GM23248 (cell line): ENCODE measurements around the gene HSBP1. TPM values are rescaled to one million over a fixed set of nuclear protein-coding genes. Genes with fewer than 3 reads are reported as not detected.

Source experiments
- DNase-seq: peaks from one replicate; pipeline ENCODE4 v3.0.0-alpha.2; 2015
- H2AFZ ChIP-seq: fragments of 200-600 bp; sonication (generic); 2 replicates; pipeline ENCODE4 v1.6.1; 2016; ENCODE audit warnings: antibody characterized with exemption
- H3F3A ChIP-seq: fragments of 200-600 bp; sonication (generic); 2 replicates; pipeline ENCODE4 v1.6.1; 2016; ENCODE audit warnings: mild to moderate bottlenecking, antibody characterized with exemption, mixed run types; ENCODE audit not compliant: insufficient read depth
- H3K27ac ChIP-seq: fragments of 200-600 bp; sonication (generic); 2 replicates; pipeline ENCODE4 v1.5.1; 2016; ENCODE audit warnings: mild to moderate bottlenecking
- H3K27me3 ChIP-seq: fragments of 200-600 bp; sonication (generic); replicated peaks from 2 replicates; pipeline ENCODE4 v1.6.1; 2016; ENCODE audit warnings: mild to moderate bottlenecking; ENCODE audit not compliant: insufficient read depth
- H3K36me3 ChIP-seq: fragments of 200-600 bp; sonication (generic); 2 replicates; pipeline ENCODE4 v1.6.1; 2016; ENCODE audit warnings: low read depth, mild to moderate bottlenecking
- H3K4me1 ChIP-seq: fragments of 200-600 bp; sonication (generic); 2 replicates; pipeline ENCODE4 v1.6.1; 2016; ENCODE audit warnings: mild to moderate bottlenecking; ENCODE audit not compliant: insufficient read depth
- H3K4me2 ChIP-seq: fragments of 200-600 bp; sonication (generic); one replicate; pipeline ENCODE4 v1.6.1; 2016; ENCODE audit warnings: mild to moderate bottlenecking; ENCODE audit not compliant: unreplicated experiment
- H3K4me3 ChIP-seq: fragments of 200-600 bp; sonication (generic); 2 replicates; pipeline ENCODE4 v1.5.1; 2016; ENCODE audit warnings: mild to moderate bottlenecking
- H3K79me2 ChIP-seq: fragments of 200-600 bp; sonication (generic); 2 replicates; pipeline ENCODE4 v1.6.1; 2016; ENCODE audit warnings: mild to moderate bottlenecking; ENCODE audit not compliant: insufficient read depth
- H3K9ac ChIP-seq: fragments of 200-600 bp; sonication (generic); 2 replicates; pipeline ENCODE4 v1.6.1; 2016; ENCODE audit warnings: mild to moderate bottlenecking
- H3K9me2 ChIP-seq: fragments of 200-600 bp; sonication (generic); 2 replicates; pipeline ENCODE4 v1.6.1; 2016; ENCODE audit warnings: mixed run types, mild to moderate bottlenecking, moderate library complexity; ENCODE audit not compliant: insufficient read depth
- H3K9me3 ChIP-seq: fragments of 200-600 bp; sonication (generic); one replicate; pipeline ENCODE4 v1.6.1; 2017; ENCODE audit warnings: low read depth
- H4K20me1 ChIP-seq: fragments of 200-600 bp; sonication (generic); 2 replicates; pipeline ENCODE4 v1.6.0; 2016; ENCODE audit not compliant: insufficient read depth
- EZH2 ChIP-seq: fragments of 200-600 bp; sonication (generic); IDR thresholded peaks from 2 replicates; pipeline ENCODE4 v1.6.1; 2018; ENCODE audit warnings: antibody characterized with exemption, mild to moderate bottlenecking; ENCODE audit not compliant: insufficient read depth, poor library complexity, severe bottlenecking
- EZH2phosphoT487 ChIP-seq: fragments of 200-600 bp; sonication (generic); IDR thresholded peaks from 2 replicates; pipeline ENCODE4 v1.6.1; 2018; ENCODE audit warnings: antibody characterized with exemption, moderate library complexity, mild to moderate bottlenecking, low read depth; ENCODE audit not compliant: insufficient read depth
- WGBS, 2 experiments: methylation state at CpG; one replicate each; pipeline ENCODE4 v1.1.6; 2015 to 2017; ENCODE audit warnings: low lambda C conversion rate in 2 of 2, low coverage in 1 of 2; ENCODE audit errors: missing lambda C conversion rate in 2 of 2; 5-methylcytosine and 5-hydroxymethylcytosine counted together
- in situ Hi-C: fragments of 300-500 bp; cut with MboI; formaldehyde crosslinking; loops from 2 replicates; pipeline ENCODE4 v1.15.0; 2020
- polyA plus RNA-seq: library from polyadenylated mRNA; unstranded; fragments of >200 nt; fragmentation: Nextera tagmentation; extraction: Ambion mirVana; gene quantifications from 2 replicates; pipeline ENCODE4 v1.2.1, GENCODE V29; 2016
- total RNA-seq: library from RNA; depleted of rRNA; stranded (reverse); fragments of >200 nt; shearing (Covaris generic); gene quantifications from 2 replicates; pipeline ENCODE4 v1.2.3, GENCODE V29; 2014

Gene HSBP1
- total and polyA plus RNA-seq, 2 experiments from 2014 or later = 32.2 to 405 TPM

DNA sequence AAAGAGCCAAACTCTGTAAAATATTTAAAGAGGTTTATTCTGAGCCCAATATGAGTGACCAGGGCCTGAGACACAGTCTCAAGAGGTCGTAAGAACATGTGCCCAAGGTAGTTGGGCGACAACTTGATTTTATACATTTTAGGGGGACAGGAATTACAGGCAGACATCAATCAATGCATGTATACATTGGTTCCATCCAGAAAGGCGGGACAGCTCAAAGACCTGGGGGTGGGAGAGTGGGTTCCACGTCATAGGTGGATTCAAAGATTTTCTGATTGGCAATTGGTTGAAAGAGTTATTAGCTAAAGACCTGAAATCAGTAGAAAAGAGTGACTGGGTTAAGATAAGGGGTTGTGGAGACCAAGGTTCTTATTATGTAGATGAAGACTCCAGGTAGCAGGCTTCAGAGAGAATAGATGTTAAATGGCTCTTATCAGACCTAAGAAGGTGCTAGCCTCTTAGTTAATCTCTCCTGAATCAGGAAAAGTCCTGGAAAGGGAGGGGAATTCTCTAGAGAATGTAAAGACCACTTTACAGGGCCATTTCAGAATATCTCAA, 32.4 kb downstream of the HSBP1 start:
- Histone ChIP-seq H2AFZ (no peak overlapping the region), H3K9ac (no peak overlapping the region), H3F3A (no peaks in the 10 kb centered on the region), H3K4me1 (peaks cover 6% of the 10 kb centered on the region; the same call in 1 of the 2 replicates), H3K4me2 (no peak overlapping the region), H3K27ac (no peak overlapping the region), H3K27me3 (peaks cover 11% of the 10 kb centered on the region), H3K36me3 (no peaks in the 10 kb centered on the region), H3K79me2 (no peaks in the 10 kb centered on the region), H3K4me3 (no peak overlapping the region), H4K20me1 (no peaks in the 10 kb centered on the region), H3K9me3 (no peaks in the 10 kb centered on the region), H3K9me2 (no peaks in the 10 kb centered on the region)
- TF ChIP-seq EZH2 (no peak), EZH2phosphoT487 (no peak)
- in situ Hi-C loops = no loop called here
- WGBS, 2 experiments = 45 to 50% methylated on average over 4 of the region's 4 CpGs
- DNase-seq = no peak

DNA sequence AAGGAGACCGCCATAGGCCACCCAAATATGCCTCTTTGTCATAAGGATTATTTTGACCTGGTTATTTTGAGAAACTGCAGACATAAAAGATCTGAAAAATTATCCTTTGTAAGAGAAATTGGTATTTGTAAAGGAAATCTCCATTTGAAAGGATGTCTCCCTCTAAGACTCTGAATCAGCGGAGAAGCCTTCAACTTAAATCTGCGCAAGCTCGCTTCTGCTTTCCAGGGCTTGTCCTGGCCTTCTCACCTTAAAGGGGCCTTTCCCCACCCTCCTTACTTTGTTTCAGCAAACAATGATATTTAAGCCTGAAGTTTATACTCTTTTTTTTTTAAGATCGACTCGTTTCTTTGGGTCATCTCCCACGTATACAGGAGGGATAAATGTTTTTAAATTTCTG, 34.5 kb downstream of the HSBP1 start:
- H2AFZ ChIP-seq = no peak overlapping the region
- H3K4me1 ChIP-seq = no peaks in the 10 kb centered on the region
- no peak for DNase-seq
- peaks cover 11% of the 10 kb centered on the region for H3K27me3 ChIP-seq
- TF ChIP-seq EZH2phosphoT487 (no peak), EZH2 (no peak)
- H3F3A ChIP-seq = no peaks in the 10 kb centered on the region
- H3K79me2 ChIP-seq = no peaks in the 10 kb centered on the region
- 68 to 70% methylated on average over 7 of the region's 7 CpGs for WGBS, 2 experiments
- H3K4me2 ChIP-seq = no peak overlapping the region
- no peaks in the 10 kb centered on the region for H3K9me2 ChIP-seq
- H3K4me3 ChIP-seq = no peak overlapping the region
- no peaks in the 10 kb centered on the region for H3K36me3 ChIP-seq
- H3K9me3 ChIP-seq = no peaks in the 10 kb centered on the region
- in situ Hi-C loops = no loop called here
- no peak overlapping the region for H3K27ac ChIP-seq
- no peaks in the 10 kb centered on the region for H4K20me1 ChIP-seq
- H3K9ac ChIP-seq = no peak overlapping the region

DNA sequence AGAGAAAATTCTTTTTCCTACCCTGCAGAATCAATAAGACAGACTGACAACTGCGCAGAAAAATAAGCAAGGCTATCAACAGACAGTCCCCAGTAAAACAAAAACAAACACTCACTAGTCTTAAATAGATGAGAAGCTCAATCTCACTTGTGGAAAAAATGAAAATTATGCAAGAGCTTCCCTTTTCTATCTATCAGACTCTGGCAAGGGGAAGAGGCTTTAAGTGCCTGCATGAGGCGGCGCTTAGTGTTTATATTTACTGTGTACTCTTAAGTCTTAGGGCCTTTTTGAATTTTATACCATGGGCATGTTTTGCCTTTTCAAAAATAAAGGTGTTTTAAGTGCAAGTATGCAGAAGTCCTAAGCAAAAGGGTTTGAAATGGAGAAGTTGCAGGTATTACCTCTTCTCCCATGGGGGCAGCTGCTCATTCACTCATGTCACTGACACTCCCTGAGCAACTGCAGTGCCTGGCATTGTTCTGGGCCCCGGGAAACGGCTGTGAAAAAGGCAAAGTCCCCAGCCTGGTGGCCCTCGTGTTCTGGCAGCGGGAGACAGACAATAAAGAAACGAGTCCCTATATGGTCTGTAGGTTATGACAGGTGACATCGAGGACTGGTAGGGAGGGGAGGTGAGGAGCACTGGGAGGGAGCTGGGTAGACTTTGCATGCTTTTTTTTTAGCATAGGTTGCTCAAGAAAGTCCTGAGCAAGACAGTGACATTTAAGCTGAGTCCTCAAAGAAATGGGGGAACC, 35.2 kb downstream of the HSBP1 start:
- in situ Hi-C loops = no loop called here
- 62 to 68% methylated on average over 9 of the region's 9 CpGs for WGBS, 2 experiments
- H3K4me1 ChIP-seq = no peaks in the 10 kb centered on the region
- no peak overlapping the region for H2AFZ ChIP-seq
- H3K9me3 ChIP-seq = no peaks in the 10 kb centered on the region
- TF ChIP-seq EZH2phosphoT487 (no peak), EZH2 (no peak)
- H3K27ac ChIP-seq = no peak overlapping the region
- no peaks in the 10 kb centered on the region for H3K79me2 ChIP-seq
- no peaks in the 10 kb centered on the region for H4K20me1 ChIP-seq
- no peak overlapping the region for H3K4me2 ChIP-seq
- no peaks in the 10 kb centered on the region for H3K9me2 ChIP-seq
- no peak overlapping the region for H3K9ac ChIP-seq
- no peaks in the 10 kb centered on the region for H3F3A ChIP-seq
- no peaks in the 10 kb centered on the region for H3K36me3 ChIP-seq
- peaks cover 11% of the 10 kb centered on the region for H3K27me3 ChIP-seq
- no peak for DNase-seq
- no peak overlapping the region for H3K4me3 ChIP-seq

DNA sequence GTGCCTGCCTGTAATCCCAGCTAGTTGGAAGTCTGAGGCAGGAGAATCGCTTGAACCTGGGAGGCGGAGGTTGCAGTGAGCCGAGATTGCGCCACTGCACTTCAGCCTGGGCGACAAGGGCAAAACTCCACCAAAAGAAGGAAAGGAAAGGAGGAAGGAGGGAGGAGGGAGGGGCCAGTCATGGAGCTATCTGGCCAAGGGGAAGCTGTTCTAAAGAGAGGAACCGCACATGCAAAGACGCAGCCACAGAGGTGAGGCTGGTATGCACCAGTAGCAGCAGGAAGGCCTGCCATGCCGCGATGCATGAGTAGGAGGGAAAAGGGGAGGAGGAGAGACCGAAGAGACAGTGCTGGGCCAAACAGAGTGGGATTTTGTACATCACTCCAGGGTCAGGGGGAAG, 35.9 kb downstream of the HSBP1 start:
- no peak overlapping the region for H3K27ac ChIP-seq
- no peak overlapping the region for H3K4me3 ChIP-seq
- H3F3A ChIP-seq = no peaks in the 10 kb centered on the region
- no peaks in the 10 kb centered on the region for H3K79me2 ChIP-seq
- H3K9ac ChIP-seq = no peak overlapping the region
- no peak for DNase-seq
- H4K20me1 ChIP-seq = no peaks in the 10 kb centered on the region
- peaks cover 11% of the 10 kb centered on the region for H3K27me3 ChIP-seq
- H3K9me2 ChIP-seq = no peaks in the 10 kb centered on the region
- H3K9me3 ChIP-seq = no peaks in the 10 kb centered on the region
- in situ Hi-C loops = no loop called here
- no peak overlapping the region for H3K4me2 ChIP-seq
- TF ChIP-seq EZH2phosphoT487 (no peak), EZH2 (no peak)
- 75 to 78% methylated on average over 9 to 10 of the region's 10 CpGs for WGBS, 2 experiments
- H3K36me3 ChIP-seq = no peaks in the 10 kb centered on the region
- H2AFZ ChIP-seq = no peak overlapping the region
- H3K4me1 ChIP-seq = no peaks in the 10 kb centered on the region
